Endodermal cell (in vitro differentiated cells): Measurements from ENCODE around the gene LILRB3. TPM values are rescaled to one million over a fixed set of nuclear protein-coding genes. Genes with fewer than 3 reads are reported as not detected.

Experiments used
- DNase-seq: peaks from one replicate; pipeline ENCODE4 v3.0.0-alpha.2; 2017
- H3K27ac ChIP-seq: 2 replicates; pipeline ENCODE4 v1.5.1; 2013; ENCODE audit warnings: mild to moderate bottlenecking, low read depth, low read length, moderate library complexity
- H3K27me3 ChIP-seq: 2 replicates; pipeline ENCODE4 v1.6.1; 2013; ENCODE audit warnings: mild to moderate bottlenecking, low read length, moderate library complexity; ENCODE audit not compliant: insufficient read depth, control insufficient read depth, poor library complexity, severe bottlenecking
- H3K36me3 ChIP-seq: 2 replicates; pipeline ENCODE4 v1.7.0; 2013; ENCODE audit warnings: mild to moderate bottlenecking, low read length, moderate library complexity; ENCODE audit not compliant: control insufficient read depth, insufficient read depth
- H3K4me1 ChIP-seq: one replicate; pipeline ENCODE4 v1.7.0; 2013; ENCODE audit warnings: low read length; ENCODE audit not compliant: control insufficient read depth, insufficient read depth
- H3K4me3 ChIP-seq: 2 replicates; pipeline ENCODE4 v1.5.1; 2013; ENCODE audit warnings: mild to moderate bottlenecking, low read length, moderate library complexity
- H3K9ac ChIP-seq: 2 replicates; pipeline ENCODE4 v1.6.1; 2013; ENCODE audit warnings: mild to moderate bottlenecking, low read length, moderate library complexity; ENCODE audit not compliant: poor library complexity, severe bottlenecking; ENCODE audit errors: extremely low read depth
- H3K9me3 ChIP-seq: 2 replicates; pipeline ENCODE4 v1.6.1; 2013; ENCODE audit warnings: mild to moderate bottlenecking, low read length, moderate library complexity; ENCODE audit not compliant: control insufficient read depth
- H3K27ac Mint-ChIP-seq: 2 replicates; pipeline ENCODE4 v1.8.0; 2020; ENCODE audit warnings: mixed read lengths
- H3K27me3 Mint-ChIP-seq: 2 replicates; pipeline ENCODE4 v1.8.0; 2021; ENCODE audit warnings: mild to moderate bottlenecking, mixed read lengths; ENCODE audit not compliant: insufficient read depth
- H3K36me3 Mint-ChIP-seq: 2 replicates; pipeline ENCODE4 v1.8.0; 2020; ENCODE audit warnings: low read depth, mixed read lengths
- H3K4me1 Mint-ChIP-seq: 2 replicates; pipeline ENCODE4 v1.8.0; 2020; ENCODE audit warnings: mixed read lengths
- H3K4me3 Mint-ChIP-seq: 2 replicates; pipeline ENCODE4 v1.8.0; 2020; ENCODE audit warnings: mild to moderate bottlenecking, moderate library complexity, mixed read lengths
- H3K9me3 Mint-ChIP-seq: 2 replicates; pipeline ENCODE4 v1.8.0; 2020; ENCODE audit warnings: mild to moderate bottlenecking, mixed read lengths
- CTCF ChIP-seq: fragments of 200-600 bp; sonication (generic); conservative IDR thresholded peaks from 2 replicates; pipeline ENCODE4 v1.5.0; 2021; ENCODE audit warnings: antibody characterized with exemption, mild to moderate bottlenecking
- WGBS, 2 experiments: methylation state at CpG; one replicate each; pipeline versions ENCODE4 v1.1.5 to v1.1.7; 2013; ENCODE audit warnings: missing lambda C conversion rate in 2 of 2, mixed read lengths in 1 of 2; ENCODE audit not compliant: insufficient coverage in 1 of 2, insufficient read length in 1 of 2; 5-methylcytosine and 5-hydroxymethylcytosine counted together
- total RNA-seq, 2 donors: library from RNA; stranded (reverse); fragmentation: NEBNext Ultra II Directional in 1 of 2; extraction: Animal tissue kit (Norgen Biotek cat#: 25700) in 1 of 2; gene quantifications; 2 replicates in 1 of 2; 3 replicates in 1 of 2; pipeline ENCODE4 v1.2.1, GENCODE V29; 2021

LILRB3 gene
- total RNA-seq, 2 donors from 2014 or later = not detected

- peak overlapping the region; percentile 76 for H3K4me3 Mint-ChIP-seq
- Histone ChIP-seq H3K4me1 (no peaks in the 10 kb centered on the region), H3K27ac (no peak overlapping the region), H3K27me3 (no peaks in the 10 kb centered on the region), H3K9ac (peak overlapping the region; percentile 88), H3K4me3 (peak overlapping the region; percentile 87), H3K9me3 (no peaks in the 10 kb centered on the region), H3K36me3 (peaks cover 36% of the 10 kb centered on the region)
- WGBS, 2 experiments = 9 to 31% methylated on average over 8 to 11 of the region's 12 CpGs
- no peak for TF ChIP-seq CTCF
- H3K4me1 Mint-ChIP-seq = peaks cover 14% of the 10 kb centered on the region
- H3K9me3 Mint-ChIP-seq = no peaks in the 10 kb centered on the region
- no peaks in the 10 kb centered on the region for H3K27me3 Mint-ChIP-seq
- H3K36me3 Mint-ChIP-seq = peaks cover 45% of the 10 kb centered on the region
- peak; percentile 62 for DNase-seq
- H3K27ac Mint-ChIP-seq = peak overlapping the region; percentile 88
Measured at GRCh38 chr19:54188215-54188871, 34.5 kb downstream of the LILRB3 start.

GRCh38 chr19:54186934-54187381 lies 35.8 kb downstream of the LILRB3 start:
- no peak overlapping the region for H3K4me3 ChIP-seq
- Mint-ChIP-seq H3K4me3 (peak overlapping the region; percentile 76), H3K9me3 (no peaks in the 10 kb centered on the region), H3K36me3 (peaks cover 41% of the 10 kb centered on the region), H3K27ac (no peak overlapping the region), H3K27me3 (no peaks in the 10 kb centered on the region), H3K4me1 (peaks cover 8% of the 10 kb centered on the region)
- peaks cover 29% of the 10 kb centered on the region for H3K36me3 ChIP-seq
- H3K9me3 ChIP-seq = no peaks in the 10 kb centered on the region
- no peak overlapping the region for H3K27ac ChIP-seq
- no peaks in the 10 kb centered on the region for H3K4me1 ChIP-seq
- no peaks in the 10 kb centered on the region for H3K27me3 ChIP-seq
- WGBS, 2 experiments = 96 to 100% methylated on average over 1 to 11 of the region's 11 CpGs
- no peak for TF ChIP-seq CTCF
- H3K9ac ChIP-seq = no peak overlapping the region
- DNase-seq = no peak

- Mint-ChIP-seq H3K9me3 (no peaks in the 10 kb centered on the region), H3K36me3 (peaks cover 38% of the 10 kb centered on the region), H3K27me3 (no peaks in the 10 kb centered on the region), H3K27ac (no peak overlapping the region), H3K4me3 (no peak overlapping the region), H3K4me1 (peaks cover 4% of the 10 kb centered on the region)
- H3K9me3 ChIP-seq = no peaks in the 10 kb centered on the region
- WGBS, 2 experiments = 94 to 96% methylated on average over 4 to 8 of the region's 8 CpGs
- H3K36me3 ChIP-seq = peaks cover 29% of the 10 kb centered on the region
- DNase-seq = no peak
- no peaks in the 10 kb centered on the region for H3K27me3 ChIP-seq
- TF ChIP-seq CTCF = no peak
- no peak overlapping the region for H3K9ac ChIP-seq
- H3K27ac ChIP-seq = no peak overlapping the region
- H3K4me1 ChIP-seq = no peaks in the 10 kb centered on the region
- no peak overlapping the region for H3K4me3 ChIP-seq
Measured at GRCh38 chr19:54186351-54186750, 36.5 kb downstream of the LILRB3 start.
